Stimulated activated CD4-positive, alpha-beta T cell treated with anti-CD3 and anti-CD28 coated beads, TNF-alpha, amount 100 ng/mL, for 48 hours (primary cell): ENCODE data around the gene SRRM2.

Experiments used
- DNase-seq, 3 donors: peaks; one replicate each; pipeline ENCODE4 v3.0.0-alpha.2; 2020; ENCODE audit warnings: low read depth in 3 of 3

The SRRM2 gene

GRCh38 chr16:2762711-2763110 is 10.3 kb downstream of the SRRM2 start:
- no peak for DNase-seq

GRCh38 chr16:2763173-2763572 is 10.7 kb downstream of the SRRM2 start:
- DNase-seq, result no peak

GRCh38 chr16:2764718-2765117 is 12.3 kb downstream of the SRRM2 start:
- DNase-seq, result no peak

GRCh38 chr16:2765462-2766404 is 13.3 kb downstream of the SRRM2 start:
- DNase-seq, result no peak

- no peak for DNase-seq
Measured at GRCh38 chr16:2766430-2767139, 14.1 kb downstream of the SRRM2 start.

GRCh38 chr16:2767140-2767731 is 14.8 kb downstream of the SRRM2 start:
- no peak for DNase-seq

- no peak for DNase-seq
Measured at GRCh38 chr16:2767891-2768290, 15.5 kb downstream of the SRRM2 start.

GRCh38 chr16:2768403-2769089 is 16.1 kb downstream of the SRRM2 start:
- no peak for DNase-seq

- no peak for DNase-seq
Measured at GRCh38 chr16:2769100-2769529, 16.7 kb downstream of the SRRM2 start.

- no peak for DNase-seq
Measured at GRCh38 chr16:2769675-2770056, 17.2 kb downstream of the SRRM2 start.

GRCh38 chr16:2770057-2770951 is 17.9 kb downstream of the SRRM2 start:
- no peak for DNase-seq

GRCh38 chr16:2771496-2772402 is 19.3 kb downstream of the SRRM2 start:
- no peak for DNase-seq

GRCh38 chr16:2773188-2773968 is 20.9 kb downstream of the SRRM2 start:
- no peak for DNase-seq

GRCh38 chr16:2774161-2774891 is 21.9 kb downstream of the SRRM2 start:
- no peak for DNase-seq

GRCh38 chr16:2775131-2775716 is 22.8 kb downstream of the SRRM2 start:
- no peak for DNase-seq

- no peak for DNase-seq
Measured at GRCh38 chr16:2775765-2776499, 23.5 kb downstream of the SRRM2 start.

- DNase-seq, result no peak
Measured at GRCh38 chr16:2776500-2777139, 24.2 kb downstream of the SRRM2 start.
